OCI-LY7 (cell line): ENCODE data around the gene RNF213.

ENCODE experiments used
- EZH2phosphoT487 ChIP-seq: fragments of 200-600 bp; sonication (generic); IDR thresholded peaks from 2 replicates; pipeline ENCODE4 v1.6.1; 2018; ENCODE audit warnings: low read depth, borderline replicate concordance, mild to moderate bottlenecking, mixed run types, antibody characterized with exemption, low read length, moderate library complexity, mixed read lengths
- TF ChIP-seq, protein P1 (sequence below): fragments of 200-600 bp; sonication (generic); conservative IDR thresholded peaks from 2 replicates; pipeline ENCODE4 v1.5.1; 2014; ENCODE audit warnings: mild to moderate bottlenecking, antibody characterized with exemption, low read length, moderate library complexity, mixed read lengths

- TF ChIP-seq, protein P1, sequence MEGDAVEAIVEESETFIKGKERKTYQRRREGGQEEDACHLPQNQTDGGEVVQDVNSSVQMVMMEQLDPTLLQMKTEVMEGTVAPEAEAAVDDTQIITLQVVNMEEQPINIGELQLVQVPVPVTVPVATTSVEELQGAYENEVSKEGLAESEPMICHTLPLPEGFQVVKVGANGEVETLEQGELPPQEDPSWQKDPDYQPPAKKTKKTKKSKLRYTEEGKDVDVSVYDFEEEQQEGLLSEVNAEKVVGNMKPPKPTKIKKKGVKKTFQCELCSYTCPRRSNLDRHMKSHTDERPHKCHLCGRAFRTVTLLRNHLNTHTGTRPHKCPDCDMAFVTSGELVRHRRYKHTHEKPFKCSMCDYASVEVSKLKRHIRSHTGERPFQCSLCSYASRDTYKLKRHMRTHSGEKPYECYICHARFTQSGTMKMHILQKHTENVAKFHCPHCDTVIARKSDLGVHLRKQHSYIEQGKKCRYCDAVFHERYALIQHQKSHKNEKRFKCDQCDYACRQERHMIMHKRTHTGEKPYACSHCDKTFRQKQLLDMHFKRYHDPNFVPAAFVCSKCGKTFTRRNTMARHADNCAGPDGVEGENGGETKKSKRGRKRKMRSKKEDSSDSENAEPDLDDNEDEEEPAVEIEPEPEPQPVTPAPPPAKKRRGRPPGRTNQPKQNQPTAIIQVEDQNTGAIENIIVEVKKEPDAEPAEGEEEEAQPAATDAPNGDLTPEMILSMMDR = no peak
- TF ChIP-seq EZH2phosphoT487 = no peak
Observed at GRCh38 chr17:80246266-80246681, 14.4 kb upstream of the RNF213 start.
